ENCODE data around the gene IRF7. TPM values are rescaled to one million over a fixed set of nuclear protein-coding genes. Genes with fewer than 3 reads are reported as not detected.

IRF7 gene
- total RNA-seq, 1 donor from 2014 or later = 17.1 TPM

- no peak for DNase-seq (ENCODE audit: low read depth)
These were observed 34.4 kb downstream of the IRF7 start for GRCh38 chr11:581342-581741.

GRCh38 chr11:579830-580601, 35.7 kb downstream of the IRF7 start:
- DNase-seq (ENCODE audit: low read depth) = peak; percentile 29

GRCh38 chr11:578276-579035, 37.3 kb downstream of the IRF7 start:
- no peak for DNase-seq (ENCODE audit: low read depth)

- DNase-seq (ENCODE audit: low read depth) = no peak
These were observed 38.2 kb downstream of the IRF7 start for GRCh38 chr11:577611-577894.

GRCh38 chr11:576811-577610, 38.7 kb downstream of the IRF7 start:
- no peak for DNase-seq (ENCODE audit: low read depth)

- peak; percentile 80 for DNase-seq (ENCODE audit: low read depth)
These were observed 39.6 kb downstream of the IRF7 start, which contains the start of gene PHRF1 for GRCh38 chr11:575996-576768. TSS of gene PHRF1 (plus strand) at chr11:576470. CDS start at chr11:581513, 5,043 bp downstream.

GRCh38 chr11:575313-575995, 40.3 kb downstream of the IRF7 start:
- no peak for DNase-seq (ENCODE audit: low read depth)

GRCh38 chr11:574632-575312, 41.0 kb downstream of the IRF7 start:
- no peak for DNase-seq (ENCODE audit: low read depth)

- peak; percentile 25 for DNase-seq (ENCODE audit: low read depth)
These were observed 41.6 kb downstream of the IRF7 start for GRCh38 chr11:574031-574570.

GRCh38 chr11:573146-573759, 42.5 kb downstream of the IRF7 start:
- DNase-seq (ENCODE audit: low read depth) = no peak

GRCh38 chr11:571802-572185, 44.0 kb downstream of the IRF7 start:
- no peak for DNase-seq (ENCODE audit: low read depth)

- no peak for DNase-seq (ENCODE audit: low read depth)
These were observed 46.4 kb downstream of the IRF7 start for GRCh38 chr11:569158-569885.

- peak; percentile 75 for DNase-seq (ENCODE audit: low read depth)
These were observed 47.2 kb downstream of the IRF7 start for GRCh38 chr11:568306-569157.

GRCh38 chr11:567629-568292, 48.0 kb downstream of the IRF7 start:
- no peak for DNase-seq (ENCODE audit: low read depth)

- no peak for DNase-seq (ENCODE audit: low read depth)
These were observed 48.6 kb downstream of the IRF7 start for GRCh38 chr11:567011-567628.

- peak; percentile 23 for DNase-seq (ENCODE audit: low read depth)
These were observed 49.7 kb downstream of the IRF7 start for GRCh38 chr11:565921-566509.
